ENCODE results near the gene C17orf50.

The C17orf50 gene

GRCh38 chr17:35788477-35789368 lies 28.0 kb downstream of the C17orf50 start:
- no peak for DNase-seq (ENCODE audit: low read depth)

- DNase-seq (ENCODE audit: low read depth) = no peak
Measured at GRCh38 chr17:35790841-35791240, 30.2 kb downstream of the C17orf50 start.

- DNase-seq (ENCODE audit: low read depth) = no peak
Measured at GRCh38 chr17:35791681-35792350, 31.1 kb downstream of the C17orf50 start.

- no peak for DNase-seq (ENCODE audit: low read depth)
Measured at GRCh38 chr17:35793257-35793656, 32.6 kb downstream of the C17orf50 start.

- DNase-seq (ENCODE audit: low read depth) = no peak
Measured at GRCh38 chr17:35795007-35795870, 34.6 kb downstream of the C17orf50 start, which contains the start of gene MMP28. TSS of gene MMP28 (minus strand) at chr17:35795641. CDS start at chr17:35795377, 264 bp downstream.

- DNase-seq (ENCODE audit: low read depth) = no peak
Measured at GRCh38 chr17:35795871-35796265, 35.2 kb downstream of the C17orf50 start.

- no peak for DNase-seq (ENCODE audit: low read depth)
Measured at GRCh38 chr17:35796942-35797341, 36.3 kb downstream of the C17orf50 start.

GRCh38 chr17:35797370-35797769 lies 36.7 kb downstream of the C17orf50 start:
- no peak for DNase-seq (ENCODE audit: low read depth)

GRCh38 chr17:35797918-35798317 lies 37.2 kb downstream of the C17orf50 start:
- no peak for DNase-seq (ENCODE audit: low read depth)

- DNase-seq (ENCODE audit: low read depth) = no peak
Measured at GRCh38 chr17:35799942-35800341, 39.3 kb downstream of the C17orf50 start.

- no peak for DNase-seq (ENCODE audit: low read depth)
Measured at GRCh38 chr17:35801583-35802224, 41.0 kb downstream of the C17orf50 start.

- no peak for DNase-seq (ENCODE audit: low read depth)
Measured at GRCh38 chr17:35804658-35805192, 44.0 kb downstream of the C17orf50 start.

GRCh38 chr17:35807371-35808144 lies 46.9 kb downstream of the C17orf50 start:
- no peak for DNase-seq (ENCODE audit: low read depth)

- no peak for DNase-seq (ENCODE audit: low read depth)
Measured at GRCh38 chr17:35808240-35808961, 47.7 kb downstream of the C17orf50 start.

GRCh38 chr17:35808962-35809854 lies 48.5 kb downstream of the C17orf50 start, which contains the start of gene TAF15:
TSS of gene TAF15 (plus strand) at chr17:35809484. CDS start at chr17:35809570, 86 bp downstream.
- DNase-seq (ENCODE audit: low read depth) = peak; percentile 91

GRCh38 chr17:35809855-35810461 lies 49.3 kb downstream of the C17orf50 start:
- no peak for DNase-seq (ENCODE audit: low read depth)

- no peak for DNase-seq (ENCODE audit: low read depth)
Measured at GRCh38 chr17:35811759-35812158, 51.1 kb downstream of the C17orf50 start.

GRCh38 chr17:35812456-35812855 lies 51.8 kb downstream of the C17orf50 start:
- no peak for DNase-seq (ENCODE audit: low read depth)
